GM12872 (cell line): ENCODE results near the gene MYO10.

Experiments used
- TF ChIP-seq, protein P1 (sequence below): IDR thresholded peaks from 3 replicates; pipeline ENCODE4 v1.5.1; 2011; ENCODE audit warnings: low read depth, mild to moderate bottlenecking, low read length, moderate library complexity; ENCODE audit not compliant: insufficient read depth

The MYO10 gene

DNA sequence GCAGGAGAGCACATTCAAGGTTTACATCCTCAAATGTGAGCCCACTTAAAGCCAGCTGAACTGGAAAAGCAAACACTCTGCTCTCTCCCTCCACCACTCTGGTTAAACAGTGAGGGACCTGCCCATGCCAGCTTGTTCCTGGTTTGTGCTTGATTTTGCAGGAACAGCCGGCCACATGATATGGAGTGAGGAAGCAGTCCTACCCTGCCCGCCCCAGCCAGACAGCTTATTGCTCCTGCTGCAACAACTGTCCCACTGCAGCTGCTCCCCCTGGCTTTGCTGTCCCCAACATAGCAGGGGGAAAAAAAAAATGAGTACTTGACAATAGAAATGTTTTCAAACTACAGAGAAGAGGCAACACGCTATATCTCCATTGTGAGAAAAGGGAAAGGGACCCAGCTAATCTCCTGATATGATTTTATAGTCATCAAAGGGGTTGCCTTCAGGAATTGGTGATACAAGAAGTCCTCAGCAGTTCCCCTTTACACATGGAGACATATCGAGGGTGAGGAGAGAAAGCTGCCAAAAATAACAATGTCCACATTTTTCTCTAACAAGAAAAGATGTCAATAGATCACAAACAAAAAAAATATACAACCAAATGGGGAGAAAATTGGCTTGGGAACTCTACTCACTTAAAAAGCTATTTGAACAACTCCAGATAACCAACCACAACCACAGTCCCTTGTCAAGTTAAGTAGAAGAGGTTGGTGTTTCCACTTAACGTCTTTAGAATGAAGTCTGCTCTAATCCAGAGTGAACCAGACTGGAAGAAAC is 4.6 kb downstream of the MYO10 start:
- TF ChIP-seq, protein P1, sequence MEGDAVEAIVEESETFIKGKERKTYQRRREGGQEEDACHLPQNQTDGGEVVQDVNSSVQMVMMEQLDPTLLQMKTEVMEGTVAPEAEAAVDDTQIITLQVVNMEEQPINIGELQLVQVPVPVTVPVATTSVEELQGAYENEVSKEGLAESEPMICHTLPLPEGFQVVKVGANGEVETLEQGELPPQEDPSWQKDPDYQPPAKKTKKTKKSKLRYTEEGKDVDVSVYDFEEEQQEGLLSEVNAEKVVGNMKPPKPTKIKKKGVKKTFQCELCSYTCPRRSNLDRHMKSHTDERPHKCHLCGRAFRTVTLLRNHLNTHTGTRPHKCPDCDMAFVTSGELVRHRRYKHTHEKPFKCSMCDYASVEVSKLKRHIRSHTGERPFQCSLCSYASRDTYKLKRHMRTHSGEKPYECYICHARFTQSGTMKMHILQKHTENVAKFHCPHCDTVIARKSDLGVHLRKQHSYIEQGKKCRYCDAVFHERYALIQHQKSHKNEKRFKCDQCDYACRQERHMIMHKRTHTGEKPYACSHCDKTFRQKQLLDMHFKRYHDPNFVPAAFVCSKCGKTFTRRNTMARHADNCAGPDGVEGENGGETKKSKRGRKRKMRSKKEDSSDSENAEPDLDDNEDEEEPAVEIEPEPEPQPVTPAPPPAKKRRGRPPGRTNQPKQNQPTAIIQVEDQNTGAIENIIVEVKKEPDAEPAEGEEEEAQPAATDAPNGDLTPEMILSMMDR, result no peak

DNA sequence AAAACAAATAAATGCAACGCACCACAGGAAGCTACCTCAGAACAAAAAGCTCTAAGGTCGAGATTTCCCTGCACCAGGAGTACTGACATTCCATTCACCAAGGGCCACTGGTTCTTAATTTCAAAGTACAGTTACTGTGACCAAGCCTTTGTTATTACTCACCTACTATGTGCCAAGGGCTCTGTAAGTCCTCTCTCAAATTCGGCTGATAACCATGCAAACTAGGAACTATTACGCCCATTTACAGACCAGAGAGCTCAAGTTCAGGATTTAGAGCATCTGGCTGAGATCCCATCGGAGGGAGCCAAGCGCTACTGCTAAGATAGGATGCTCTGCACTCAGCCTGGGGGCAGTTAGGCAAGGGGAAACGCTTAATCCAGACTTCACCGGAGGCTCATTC is 5.6 kb downstream of the MYO10 start:
- TF ChIP-seq, protein P1, result no peak

DNA sequence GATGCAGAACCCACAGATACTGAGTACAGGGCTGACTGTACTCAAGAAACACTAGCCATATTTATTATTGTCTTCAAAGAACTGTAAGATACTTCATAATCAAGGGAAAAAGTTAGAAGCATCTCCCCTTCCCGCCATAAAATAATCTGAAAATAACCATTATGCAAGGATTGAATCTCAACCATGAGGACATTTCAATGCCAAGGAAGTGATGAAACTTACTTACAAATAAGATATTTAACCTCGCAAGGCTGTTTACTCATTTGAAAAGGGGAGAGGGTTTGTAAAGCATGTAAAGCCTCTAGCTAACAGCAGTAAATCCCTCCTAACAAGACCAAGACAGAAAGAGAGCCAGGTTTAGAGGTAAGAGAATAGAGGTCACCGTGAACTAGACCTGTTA is 6.3 kb downstream of the MYO10 start:
- TF ChIP-seq, protein P1, result no peak

DNA sequence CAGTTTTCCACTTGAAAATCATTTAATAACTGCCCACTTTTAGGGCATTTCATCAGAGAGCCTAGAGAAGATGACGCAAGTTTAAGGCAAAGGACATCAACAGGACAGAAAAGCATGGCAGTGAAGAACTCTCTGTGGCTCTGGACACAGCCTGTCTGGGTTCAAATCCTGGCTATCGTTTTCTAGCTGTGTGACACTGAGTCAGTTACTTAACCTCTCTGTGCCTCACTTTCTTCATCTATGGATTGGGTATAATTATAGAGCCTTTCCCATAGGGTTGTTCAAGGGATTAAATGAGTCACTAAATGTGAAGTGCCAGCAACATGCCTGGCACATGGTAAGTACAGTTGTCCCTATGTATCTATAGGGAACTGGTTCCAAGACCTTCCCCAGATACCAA is 6.7 kb downstream of the MYO10 start:
- TF ChIP-seq, protein P1, result no peak

DNA sequence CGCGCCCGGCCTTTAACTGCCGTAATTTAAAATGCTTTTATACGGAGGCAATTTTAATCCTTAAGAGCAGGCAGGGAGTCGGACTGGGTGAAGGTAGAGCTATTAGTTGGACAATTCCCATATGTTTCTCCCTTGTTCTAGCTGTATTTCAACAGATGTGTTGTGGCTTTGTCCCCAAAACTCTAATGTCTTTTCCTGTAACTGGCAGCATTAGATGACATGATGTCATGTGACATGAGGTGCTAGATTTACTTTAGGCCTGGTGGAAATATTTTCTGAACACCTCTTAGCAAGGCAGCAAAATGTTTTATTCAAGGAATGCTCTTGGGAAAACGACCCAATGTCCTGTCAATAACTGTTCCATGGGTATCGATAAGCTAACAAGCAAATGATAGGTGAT is 8.5 kb downstream of the MYO10 start:
- TF ChIP-seq, protein P1, result no peak

GRCh38 chr5:16926417-16926816 is 9.7 kb downstream of the MYO10 start:
- TF ChIP-seq, protein P1, result no peak

DNA sequence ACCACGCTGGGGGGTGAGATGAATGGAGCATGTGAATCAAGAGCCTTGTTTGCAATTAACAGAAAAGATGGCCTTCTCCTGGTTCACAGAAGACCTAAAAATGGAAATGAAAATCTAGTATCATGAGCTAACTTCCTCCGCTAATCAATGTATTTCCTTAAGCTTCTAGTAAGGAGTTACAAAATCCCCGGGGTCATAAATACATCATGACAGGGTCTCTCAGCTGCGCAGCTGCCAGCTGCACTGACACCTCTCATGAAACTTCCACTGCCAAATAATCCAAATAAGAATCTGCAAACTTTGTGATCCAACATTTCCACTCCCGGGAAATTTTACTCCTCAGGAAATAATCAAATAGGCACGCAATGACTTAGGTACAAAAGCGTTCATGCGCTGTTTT is 11.9 kb downstream of the MYO10 start:
- TF ChIP-seq, protein P1, result no peak
